HL-60/S4 (cell line): ENCODE measurements around the gene SPIRE1.

Experiments
- in situ Hi-C: fragments of 300-500 bp; cut with MboI; formaldehyde crosslinking; loops from 2 replicates; pipeline ENCODE4 v1.14.3; 2022; ENCODE audit warnings: low sequenced_read_pairs

Gene SPIRE1

GRCh38 chr18:12401881-12402280, 256.0 kb downstream of the SPIRE1 start:
- in situ Hi-C loops: no loop called here

- in situ Hi-C loops: loop anchor here (25.0 kb wide), 1 partner anchor 538 kb away; the partner anchor contains the start of gene SEH1L
These were observed 258.7 kb downstream of the SPIRE1 start for GRCh38 chr18:12399231-12399630.

- in situ Hi-C loops: loop anchor here (25.0 kb wide), 1 partner anchor 539 kb away; the partner anchor contains the start of gene SEH1L
These were observed 259.3 kb downstream of the SPIRE1 start for GRCh38 chr18:12398625-12399024.

- in situ Hi-C loops: loop anchor here (25.0 kb wide), 1 partner anchor 540 kb away; the partner anchor contains the start of gene SEH1L
These were observed 260.1 kb downstream of the SPIRE1 start for GRCh38 chr18:12397793-12398192.

GRCh38 chr18:12397254-12397653, 260.7 kb downstream of the SPIRE1 start:
- in situ Hi-C loops: loop anchor here (25.0 kb wide), 1 partner anchor 540 kb away; the partner anchor contains the start of gene SEH1L
